Measurements from ENCODE around the gene SPO11.

SPO11 gene

DNA sequence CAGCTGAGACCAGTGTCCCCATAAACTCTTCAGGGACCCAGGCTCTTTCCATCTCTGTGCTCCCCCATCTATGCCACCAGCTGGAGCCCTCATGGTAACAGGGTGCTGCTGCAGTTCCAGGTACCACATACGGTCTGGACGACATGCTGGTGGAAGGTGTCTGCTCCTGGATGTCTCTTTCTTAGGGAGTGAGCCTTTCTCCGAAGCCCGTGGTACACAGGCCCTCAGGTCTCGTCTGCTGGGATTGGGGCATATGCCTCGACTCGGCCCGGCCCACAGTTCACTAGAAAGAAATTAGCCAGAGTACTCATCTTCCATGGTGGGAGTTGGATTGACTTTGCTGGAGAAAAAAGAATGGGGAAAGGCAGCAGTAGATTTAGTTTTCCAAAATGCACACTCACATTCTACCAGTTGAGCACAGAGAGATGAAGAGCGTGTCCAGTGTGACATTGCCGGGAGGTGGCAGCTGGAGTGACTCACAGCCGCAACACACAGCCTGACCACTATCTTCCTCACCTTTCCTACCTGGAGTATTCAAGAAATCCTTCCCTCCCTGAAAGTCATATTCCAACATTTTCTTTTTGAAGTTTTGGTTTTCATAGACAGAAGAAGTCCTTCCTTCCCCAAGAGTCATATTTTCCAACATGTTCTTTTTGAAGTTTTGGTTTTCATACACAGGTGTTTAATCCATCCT, 18.6 kb upstream of the SPO11 start:
- DNase-seq (ENCODE audit: low read depth), result no peak

- DNase-seq (ENCODE audit: low read depth), result no peak
Observed at GRCh38 chr20:57312138-57312537, 17.5 kb upstream of the SPO11 start.

- DNase-seq (ENCODE audit: low read depth), result no peak
Observed at GRCh38 chr20:57313230-57313629, 16.4 kb upstream of the SPO11 start.

DNA sequence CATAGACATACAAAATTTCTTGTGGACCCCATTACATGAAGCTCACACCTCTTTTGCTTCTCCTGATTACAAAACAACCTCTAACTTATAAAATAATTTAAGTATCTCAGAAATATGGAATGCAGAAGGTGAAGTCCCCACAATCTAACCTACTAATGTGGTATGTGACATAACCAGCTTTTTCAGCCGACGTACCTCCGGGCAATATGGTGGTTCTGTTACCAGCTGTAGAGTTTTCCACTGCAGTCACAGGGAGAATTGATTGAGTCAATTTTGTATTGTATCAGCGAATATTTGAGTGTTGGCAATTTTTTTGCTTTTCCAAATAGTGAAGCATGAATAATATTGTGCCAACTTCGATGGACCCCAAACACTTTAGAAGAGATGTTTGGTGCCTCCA, 15.7 kb upstream of the SPO11 start:
- no peak for DNase-seq (ENCODE audit: low read depth)

GRCh38 chr20:57315083-57315975, 14.3 kb upstream of the SPO11 start:
- DNase-seq (ENCODE audit: low read depth), result no peak

DNA sequence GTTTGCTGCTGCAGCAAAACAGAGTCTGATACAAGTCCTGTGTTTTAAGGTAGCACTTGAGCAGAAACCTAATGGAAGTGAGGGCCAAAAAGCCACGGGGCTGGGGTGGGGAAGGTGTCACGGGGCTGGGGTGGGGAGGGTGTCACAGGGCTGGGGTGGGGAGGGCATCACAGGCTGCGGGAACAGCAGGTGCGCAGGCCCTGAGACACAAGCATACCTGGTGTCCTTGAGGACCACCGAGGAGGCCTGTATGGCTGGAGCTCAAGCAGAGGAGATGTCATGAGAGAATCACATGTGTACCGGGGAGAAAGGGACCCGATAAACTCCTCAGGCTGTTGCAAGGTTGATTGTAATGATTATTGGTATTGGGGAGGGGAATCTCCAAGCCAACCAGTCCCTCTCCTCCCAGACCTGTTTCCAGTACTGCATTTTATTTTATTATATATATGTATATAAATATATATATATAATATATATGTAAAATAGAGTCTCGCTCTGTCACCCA, 13.6 kb upstream of the SPO11 start:
- DNase-seq (ENCODE audit: low read depth), result no peak

DNA sequence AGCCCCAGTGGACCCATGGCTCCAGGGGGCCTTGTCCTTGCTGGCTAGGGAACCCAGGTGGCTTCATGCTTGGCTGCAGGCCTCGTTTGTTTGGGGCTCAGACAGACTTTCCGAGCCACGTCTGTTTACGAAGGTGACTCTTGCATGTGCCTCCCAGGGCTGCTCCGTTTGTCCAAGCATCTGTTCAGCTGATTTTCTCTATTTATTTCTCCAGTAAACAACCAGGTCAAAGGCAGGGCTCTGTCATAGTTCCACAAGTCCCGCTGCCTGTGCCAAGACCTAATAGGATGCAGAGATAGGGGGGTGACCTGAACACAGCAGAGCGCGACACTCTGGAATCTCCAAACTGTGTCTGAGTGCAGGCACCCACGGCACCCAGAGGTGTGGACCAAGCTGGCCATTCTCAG, 12.8 kb upstream of the SPO11 start:
- DNase-seq (ENCODE audit: low read depth), result no peak

DNA sequence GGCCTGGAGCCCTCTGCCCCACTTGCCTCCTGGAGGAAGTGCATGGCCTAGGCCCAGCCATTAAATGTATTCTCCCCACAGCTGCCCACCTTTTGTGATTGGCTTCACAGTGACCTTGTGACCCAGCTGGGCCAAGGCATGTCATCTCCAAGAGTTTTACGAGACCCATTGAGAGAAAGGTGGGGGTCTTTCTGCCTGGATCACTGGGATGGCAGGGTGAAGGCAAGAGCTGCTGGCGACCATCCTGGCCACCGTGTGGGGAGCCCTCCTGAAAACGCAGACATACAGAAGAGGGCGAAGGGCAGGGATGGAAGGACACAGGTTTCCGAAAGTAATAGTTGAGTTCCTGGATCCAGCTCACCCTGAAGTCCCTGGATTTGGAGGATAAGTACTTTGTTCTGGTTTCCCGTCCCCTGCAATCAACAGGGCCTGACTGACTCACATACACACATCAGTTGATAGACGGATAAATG, 12.3 kb upstream of the SPO11 start:
- DNase-seq (ENCODE audit: low read depth), result no peak

- no peak for DNase-seq (ENCODE audit: low read depth)
Observed at GRCh38 chr20:57317789-57318371, 11.7 kb upstream of the SPO11 start.

DNA sequence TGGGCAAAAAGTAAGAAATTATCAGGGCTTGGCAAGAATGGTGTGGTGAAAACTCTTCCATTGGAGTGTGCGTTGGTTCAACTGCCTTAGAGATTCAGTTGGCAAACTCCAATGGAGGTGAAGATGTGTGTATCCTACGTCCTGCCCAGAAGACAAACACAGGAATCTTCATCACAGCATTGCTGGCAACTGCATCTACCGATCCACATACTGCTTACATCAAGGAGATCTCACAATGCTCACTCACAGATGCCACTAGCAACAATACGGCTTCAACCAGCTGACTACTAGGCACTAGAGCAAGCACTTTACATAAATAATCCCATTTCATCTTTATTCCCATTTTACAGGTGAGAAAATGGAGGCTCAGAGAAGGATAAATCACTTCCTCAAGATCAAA, 10.0 kb upstream of the SPO11 start:
- DNase-seq (ENCODE audit: low read depth), result no peak

GRCh38 chr20:57320358-57320757, 9.2 kb upstream of the SPO11 start:
- no peak for DNase-seq (ENCODE audit: low read depth)

- no peak for DNase-seq (ENCODE audit: low read depth)
Observed at GRCh38 chr20:57321142-57321541, 8.5 kb upstream of the SPO11 start.

DNA sequence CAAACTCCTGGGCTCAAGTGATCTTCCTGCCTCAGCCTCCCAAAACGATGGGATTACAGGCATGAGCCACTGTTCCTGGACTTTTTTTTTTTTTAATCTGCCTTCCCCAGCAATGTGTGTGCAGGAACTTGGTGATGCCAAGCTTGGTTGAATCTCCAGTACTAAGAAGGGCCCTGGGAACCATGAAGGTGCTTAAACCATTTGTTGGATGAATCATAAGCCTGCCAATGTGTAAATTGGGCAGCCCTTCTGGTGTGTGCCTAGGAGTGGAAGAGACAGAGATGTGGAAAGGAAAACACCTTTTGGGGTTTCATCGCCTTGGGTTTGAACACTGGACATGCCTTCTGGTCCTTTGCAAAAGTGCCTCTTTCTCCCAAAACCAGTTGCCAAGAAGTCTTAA, 7.1 kb upstream of the SPO11 start:
- no peak for DNase-seq (ENCODE audit: low read depth)

GRCh38 chr20:57323034-57323433, 6.6 kb upstream of the SPO11 start:
- DNase-seq (ENCODE audit: low read depth), result no peak

GRCh38 chr20:57325632-57326356, 3.8 kb upstream of the SPO11 start:
- DNase-seq (ENCODE audit: low read depth), result no peak

DNA sequence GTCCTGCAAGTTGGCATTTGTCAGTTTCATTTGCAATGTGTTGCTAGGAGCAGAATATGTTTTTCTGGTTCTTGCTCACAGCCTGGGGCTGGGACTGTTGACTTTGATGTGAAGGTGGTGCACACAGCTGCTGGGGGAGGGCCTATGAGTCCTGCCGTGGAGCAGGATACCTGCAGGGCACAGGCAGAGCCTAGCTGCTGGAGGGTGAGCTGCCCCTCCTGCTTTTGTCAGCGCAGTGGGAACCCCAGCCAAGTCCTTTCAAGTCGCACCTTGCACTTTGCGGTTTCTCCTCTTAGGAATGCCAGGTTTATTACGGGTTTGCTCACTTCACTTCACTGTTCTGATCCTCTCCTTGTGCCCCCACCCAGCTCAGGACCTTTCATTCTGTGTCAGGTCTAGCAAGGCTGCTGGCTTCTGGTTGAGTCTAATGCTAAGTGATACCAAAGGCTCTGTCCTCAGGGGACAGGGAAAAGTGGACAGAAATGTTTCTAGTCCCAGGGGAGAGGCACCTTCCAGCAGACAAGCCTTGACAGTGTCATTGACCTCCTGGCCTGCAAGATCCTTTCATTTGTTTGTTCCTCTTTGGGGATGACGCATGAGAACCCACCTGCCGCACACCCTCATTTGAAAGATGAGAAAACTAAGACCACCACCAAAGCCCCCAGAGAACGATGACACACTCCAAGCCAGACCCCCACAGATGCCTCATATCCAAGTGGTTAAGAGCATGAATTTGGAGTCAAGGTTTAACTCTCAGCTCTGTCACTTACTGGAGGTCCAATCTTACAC, 2.7 kb upstream of the SPO11 start:
- DNase-seq (ENCODE audit: low read depth), result no peak

GRCh38 chr20:57327820-57328219, 1.8 kb upstream of the SPO11 start:
- no peak for DNase-seq (ENCODE audit: low read depth)

DNA sequence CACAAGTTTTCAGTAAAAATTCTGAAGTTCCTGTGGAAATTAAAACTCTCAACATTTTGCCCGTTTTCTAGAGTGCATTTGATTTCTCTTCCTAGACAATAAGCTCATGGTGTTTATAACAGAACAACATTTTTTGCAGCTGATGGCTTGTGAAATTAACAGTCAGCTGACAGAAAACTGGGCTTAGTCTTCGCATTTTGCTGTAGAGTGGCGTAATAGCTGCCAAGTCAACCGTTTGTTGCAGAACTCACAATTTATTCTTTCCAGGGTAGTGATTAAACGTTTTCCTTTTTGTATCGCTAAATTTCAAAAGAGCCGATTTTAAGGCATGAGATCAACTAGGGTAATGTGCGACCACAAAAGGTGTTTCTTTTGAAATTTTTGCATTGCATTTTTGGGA, 1.4 kb downstream of the SPO11 start:
- DNase-seq (ENCODE audit: low read depth), result no peak

- no peak for DNase-seq (ENCODE audit: low read depth)
Observed at GRCh38 chr20:57332105-57333089, 2.8 kb downstream of the SPO11 start.

- no peak for DNase-seq (ENCODE audit: low read depth)
Observed at GRCh38 chr20:57335392-57335791, 5.8 kb downstream of the SPO11 start.

All from activated T-cell treated with anti-CD3 and anti-CD28 coated beads for 48 hours (primary cell).